NCI-H2227 treated with DMSO at 0.1 percent for 48 hours (cell line): Measurements from ENCODE around the gene PDGFC.
A peak's percentile ranks its signal among the peaks of the same experiment; 100 is the strongest.
"Not testable (repeated sequence)": the region's sequence is repeated elsewhere in the genome, so short reads cannot be mapped to it uniquely, and the experiment has no call there.

Source experiments
- DNase-seq: peaks from one replicate; lab custom pipeline; 2025; lab: John Stamatoyannopoulos, UW

The PDGFC gene

GRCh38 chr4:156950948-156951347 is 20.7 kb downstream of the PDGFC start:
- no peak for DNase-seq

GRCh38 chr4:156950090-156950489 is 21.5 kb downstream of the PDGFC start:
- no peak for DNase-seq

GRCh38 chr4:156949373-156949814 is 22.2 kb downstream of the PDGFC start:
- DNase-seq = no peak

- DNase-seq = no peak
Measured at GRCh38 chr4:156948738-156949137, 22.9 kb downstream of the PDGFC start.

GRCh38 chr4:156948133-156948532 is 23.5 kb downstream of the PDGFC start:
- DNase-seq = no peak

- no peak for DNase-seq
Measured at GRCh38 chr4:156946516-156947424, 24.8 kb downstream of the PDGFC start.

- no peak for DNase-seq
Measured at GRCh38 chr4:156945532-156945931, 26.1 kb downstream of the PDGFC start.

GRCh38 chr4:156942991-156943390 is 28.6 kb downstream of the PDGFC start:
- DNase-seq = no peak

- peak; percentile 74 for DNase-seq
Measured at GRCh38 chr4:156941940-156942548, 29.6 kb downstream of the PDGFC start.

GRCh38 chr4:156939801-156940200 is 31.8 kb downstream of the PDGFC start:
- no peak for DNase-seq

GRCh38 chr4:156939139-156939538 is 32.5 kb downstream of the PDGFC start:
- no peak for DNase-seq

GRCh38 chr4:156934259-156934635 is 37.4 kb downstream of the PDGFC start:
- no peak for DNase-seq

GRCh38 chr4:156933633-156934258 is 37.9 kb downstream of the PDGFC start:
- no peak for DNase-seq

GRCh38 chr4:156932360-156932759 is 39.2 kb downstream of the PDGFC start:
- not testable (repeated sequence) for DNase-seq

GRCh38 chr4:156931267-156931666 is 40.3 kb downstream of the PDGFC start:
- DNase-seq = no peak

GRCh38 chr4:156929386-156930105 is 42.1 kb downstream of the PDGFC start:
- no peak for DNase-seq

- no peak for DNase-seq
Measured at GRCh38 chr4:156924774-156925315, 46.8 kb downstream of the PDGFC start.

GRCh38 chr4:156923525-156923924 is 48.1 kb downstream of the PDGFC start:
- DNase-seq = no peak

GRCh38 chr4:156915221-156915620 is 56.4 kb downstream of the PDGFC start:
- DNase-seq = no peak

GRCh38 chr4:156913234-156913633 is 58.4 kb downstream of the PDGFC start:
- no peak for DNase-seq

GRCh38 chr4:156909010-156909409 is 62.6 kb downstream of the PDGFC start:
- no peak for DNase-seq

- DNase-seq = peak; percentile 21
Measured at GRCh38 chr4:156906325-156906724, 65.3 kb downstream of the PDGFC start.
